ENCODE data around the gene LTBR.

DNA sequence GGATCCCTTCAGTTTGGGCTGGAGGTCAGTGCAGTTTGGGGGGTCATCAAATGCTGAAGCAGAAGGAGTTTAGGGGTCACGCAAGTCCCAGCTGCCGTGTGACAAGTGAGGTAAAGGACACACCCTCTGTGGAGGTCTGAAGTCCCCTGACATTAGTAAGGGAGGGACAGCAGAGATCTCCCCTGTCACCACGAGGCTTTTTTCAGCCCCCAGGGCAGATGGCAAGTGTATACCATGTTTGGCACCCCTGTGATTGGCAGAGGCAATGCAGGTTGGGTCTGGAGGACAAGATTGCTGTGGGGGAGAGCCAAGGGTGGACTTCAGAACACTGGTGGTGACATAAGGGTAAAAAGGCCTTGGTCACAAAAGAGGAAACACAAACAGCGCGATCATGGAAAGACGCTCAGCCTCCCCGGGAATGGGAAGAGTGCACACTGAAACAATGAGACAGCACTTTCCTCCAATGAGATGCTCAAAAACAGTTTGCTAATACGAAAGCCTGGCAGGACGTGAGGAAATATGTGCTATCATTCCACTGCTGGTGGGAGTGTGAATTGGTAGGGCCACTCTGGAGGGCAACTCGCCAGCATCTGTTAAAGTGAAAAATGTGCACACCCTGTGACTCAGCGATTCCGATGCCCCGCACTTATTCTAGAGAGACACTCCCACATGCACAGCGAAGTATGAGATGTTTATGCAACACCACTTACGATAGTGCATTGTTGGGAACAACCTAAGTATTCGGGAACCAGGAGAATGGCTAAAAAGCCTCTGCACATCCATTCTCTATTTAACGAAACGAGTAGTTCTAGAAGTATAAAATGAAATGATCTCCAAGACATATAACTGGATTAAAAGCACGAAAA, 46.4 kb downstream of the LTBR start:
- TF ChIP-seq POLR2A (IDR thresholded peaks at IDR 0.05; ENCODE audit: low read depth, low read length) (peak; percentile 44), POLR2AphosphoS5 (IDR thresholded peaks at IDR 0.05; ENCODE audit: insufficient read depth, low read depth, low read length) (peak; percentile 54), EZH2 (IDR thresholded peaks at IDR 0.05; ENCODE audit: borderline replicate concordance, low read depth, low read length, severe bottlenecking) (no peak), MYC (IDR thresholded peaks at IDR 0.05; ENCODE audit: low read depth, low read length) (no peak), GATA2 (IDR thresholded peaks at IDR 0.05; ENCODE audit: insufficient read depth, insufficient read length, low read depth, low read length) (no peak), JUN (IDR thresholded peaks at IDR 0.05; ENCODE audit: borderline replicate concordance, insufficient read depth, insufficient read length, low read depth) (peak; percentile 73)
- TF ChIP-seq, protein P1, sequence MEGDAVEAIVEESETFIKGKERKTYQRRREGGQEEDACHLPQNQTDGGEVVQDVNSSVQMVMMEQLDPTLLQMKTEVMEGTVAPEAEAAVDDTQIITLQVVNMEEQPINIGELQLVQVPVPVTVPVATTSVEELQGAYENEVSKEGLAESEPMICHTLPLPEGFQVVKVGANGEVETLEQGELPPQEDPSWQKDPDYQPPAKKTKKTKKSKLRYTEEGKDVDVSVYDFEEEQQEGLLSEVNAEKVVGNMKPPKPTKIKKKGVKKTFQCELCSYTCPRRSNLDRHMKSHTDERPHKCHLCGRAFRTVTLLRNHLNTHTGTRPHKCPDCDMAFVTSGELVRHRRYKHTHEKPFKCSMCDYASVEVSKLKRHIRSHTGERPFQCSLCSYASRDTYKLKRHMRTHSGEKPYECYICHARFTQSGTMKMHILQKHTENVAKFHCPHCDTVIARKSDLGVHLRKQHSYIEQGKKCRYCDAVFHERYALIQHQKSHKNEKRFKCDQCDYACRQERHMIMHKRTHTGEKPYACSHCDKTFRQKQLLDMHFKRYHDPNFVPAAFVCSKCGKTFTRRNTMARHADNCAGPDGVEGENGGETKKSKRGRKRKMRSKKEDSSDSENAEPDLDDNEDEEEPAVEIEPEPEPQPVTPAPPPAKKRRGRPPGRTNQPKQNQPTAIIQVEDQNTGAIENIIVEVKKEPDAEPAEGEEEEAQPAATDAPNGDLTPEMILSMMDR (IDR thresholded peaks at IDR 0.05; ENCODE audit: extremely low read depth in 1 of 2, insufficient read depth in 1 of 2, low read depth in 1 of 2, low read length in 2 of 2), result no peak
- TF ChIP-seq, protein P2, sequence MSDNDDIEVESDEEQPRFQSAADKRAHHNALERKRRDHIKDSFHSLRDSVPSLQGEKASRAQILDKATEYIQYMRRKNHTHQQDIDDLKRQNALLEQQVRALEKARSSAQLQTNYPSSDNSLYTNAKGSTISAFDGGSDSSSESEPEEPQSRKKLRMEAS (IDR thresholded peaks at IDR 0.05; ENCODE audit: insufficient read depth, insufficient read length), result peak; percentile 30

Measured in endothelial cell of umbilical vein (primary cell).